ENCODE results near the gene KRTAP5-4.
"Not testable (repeated sequence)": the region's sequence is repeated elsewhere in the genome, so short reads cannot be mapped to it uniquely, and the experiment has no call there.

Gene KRTAP5-4

GRCh38 chr11:1586699-1587098, 35.2 kb downstream of the KRTAP5-4 start:
- DNase-seq, result no peak
- in situ Hi-C loops (cut with HindIII; ENCODE audit: low pct_ligation_motif_present, low pct_unique_long_range_greater_than_20kb, low sequenced_read_pairs), result no loop called here

- DNase-seq; in situ Hi-C loops (cut with HindIII; ENCODE audit: low pct_ligation_motif_present, low pct_unique_long_range_greater_than_20kb, low sequenced_read_pairs): not testable (repeated sequence)
Measured at GRCh38 chr11:1584661-1585370, 37.1 kb downstream of the KRTAP5-4 start, which contains the start of gene KRTAP5-1. TSS of gene KRTAP5-1 (minus strand) at chr11:1585283. CDS start at chr11:1585249, 34 bp downstream.

- DNase-seq; in situ Hi-C loops (cut with HindIII; ENCODE audit: low pct_ligation_motif_present, low pct_unique_long_range_greater_than_20kb, low sequenced_read_pairs): not testable (repeated sequence)
Measured at GRCh38 chr11:1582909-1583308, 39.0 kb downstream of the KRTAP5-4 start.

GRCh38 chr11:1581976-1582375, 40.0 kb downstream of the KRTAP5-4 start:
- in situ Hi-C loops (cut with HindIII; ENCODE audit: low pct_ligation_motif_present, low pct_unique_long_range_greater_than_20kb, low sequenced_read_pairs), result no loop called here
- DNase-seq, result no peak

GRCh38 chr11:1576825-1577224, 45.1 kb downstream of the KRTAP5-4 start:
- no peak for DNase-seq
- in situ Hi-C loops (cut with HindIII; ENCODE audit: low pct_ligation_motif_present, low pct_unique_long_range_greater_than_20kb, low sequenced_read_pairs), result no loop called here

- DNase-seq; in situ Hi-C loops (cut with HindIII; ENCODE audit: low pct_ligation_motif_present, low pct_unique_long_range_greater_than_20kb, low sequenced_read_pairs): not testable (repeated sequence)
Measured at GRCh38 chr11:1575756-1576155, 46.2 kb downstream of the KRTAP5-4 start.

GRCh38 chr11:1574933-1575242, 47.0 kb downstream of the KRTAP5-4 start:
- no peak for DNase-seq
- in situ Hi-C loops (cut with HindIII; ENCODE audit: low pct_ligation_motif_present, low pct_unique_long_range_greater_than_20kb, low sequenced_read_pairs), result no loop called here

- in situ Hi-C loops (cut with HindIII; ENCODE audit: low pct_ligation_motif_present, low pct_unique_long_range_greater_than_20kb, low sequenced_read_pairs), result no loop called here
Measured at GRCh38 chr11:1574238-1574932, 47.6 kb downstream of the KRTAP5-4 start.

GRCh38 chr11:1573903-1574237, 48.1 kb downstream of the KRTAP5-4 start:
- DNase-seq, result no peak
- in situ Hi-C loops (cut with HindIII; ENCODE audit: low pct_ligation_motif_present, low pct_unique_long_range_greater_than_20kb, low sequenced_read_pairs), result no loop called here

More at GRCh38 chr11:1574238-1574932, 47.6 kb downstream of the KRTAP5-4 start:
- DNase-seq, result peak; percentile 43

- in situ Hi-C loops (cut with HindIII; ENCODE audit: low pct_ligation_motif_present, low pct_unique_long_range_greater_than_20kb, low sequenced_read_pairs), result no loop called here
- no peak for DNase-seq
Measured at GRCh38 chr11:1573077-1573902, 48.6 kb downstream of the KRTAP5-4 start.

- peak; percentile 83 for DNase-seq
- in situ Hi-C loops (cut with HindIII; ENCODE audit: low pct_ligation_motif_present, low pct_unique_long_range_greater_than_20kb, low sequenced_read_pairs), result no loop called here
Measured at GRCh38 chr11:1572197-1573076, 49.5 kb downstream of the KRTAP5-4 start, which contains the start of gene DUSP8. TSS of gene DUSP8 (minus strand) at chr11:1572271. CDS start at chr11:1565826, 6,445 bp downstream.

- in situ Hi-C loops (cut with HindIII; ENCODE audit: low pct_ligation_motif_present, low pct_unique_long_range_greater_than_20kb, low sequenced_read_pairs), result no loop called here
- DNase-seq, result no peak
Measured at GRCh38 chr11:1571760-1572196, 50.2 kb downstream of the KRTAP5-4 start.
